Superior temporal gyrus (tissue), 1 donor: ENCODE results near the gene DCUN1D5.
"Not testable (repeated sequence)": the region's sequence is repeated elsewhere in the genome, so short reads cannot be mapped to it uniquely, and the experiment has no call there.

ENCODE experiments used
- DNase-seq: peaks from one replicate; pipeline ENCODE4 v3.0.0-alpha.2; 2016; ENCODE audit errors: extremely low spot score

Gene DCUN1D5

GRCh38 chr11:103055221-103055890 lies 36.6 kb downstream of the DCUN1D5 start:
- peak; percentile 82 for DNase-seq

- DNase-seq = no peak
Measured at GRCh38 chr11:103053997-103054396, 38.0 kb downstream of the DCUN1D5 start.

GRCh38 chr11:103051981-103052380 lies 40.0 kb downstream of the DCUN1D5 start:
- no peak for DNase-seq

GRCh38 chr11:103051151-103051801 lies 40.7 kb downstream of the DCUN1D5 start:
- no peak for DNase-seq

- DNase-seq = no peak
Measured at GRCh38 chr11:103050351-103050750, 41.6 kb downstream of the DCUN1D5 start.

- DNase-seq = no peak
Measured at GRCh38 chr11:103047837-103048236, 44.1 kb downstream of the DCUN1D5 start.

GRCh38 chr11:103043826-103044678 lies 47.9 kb downstream of the DCUN1D5 start:
- no peak for DNase-seq

GRCh38 chr11:103042161-103042560 lies 49.8 kb downstream of the DCUN1D5 start:
- DNase-seq = no peak

- DNase-seq = peak; percentile 68
Measured at GRCh38 chr11:103035791-103036434, 56.0 kb downstream of the DCUN1D5 start.

- no peak for DNase-seq
Measured at GRCh38 chr11:103035216-103035615, 56.7 kb downstream of the DCUN1D5 start.

- no peak for DNase-seq
Measured at GRCh38 chr11:103031834-103032233, 60.1 kb downstream of the DCUN1D5 start.

- no peak for DNase-seq
Measured at GRCh38 chr11:103029401-103029800, 62.6 kb downstream of the DCUN1D5 start.

GRCh38 chr11:103028304-103029020 lies 63.5 kb downstream of the DCUN1D5 start:
- DNase-seq = not testable (repeated sequence)

- DNase-seq = no peak
Measured at GRCh38 chr11:103024086-103024485, 67.9 kb downstream of the DCUN1D5 start.

GRCh38 chr11:103016031-103016430 lies 75.9 kb downstream of the DCUN1D5 start:
- no peak for DNase-seq

- no peak for DNase-seq
Measured at GRCh38 chr11:103013421-103013820, 78.5 kb downstream of the DCUN1D5 start.
